Measurements from ENCODE around the gene UBE2L6.
A peak's percentile ranks its signal among the peaks of the same experiment; 100 is the strongest.
"Not testable (repeated sequence)": the region's sequence is repeated elsewhere in the genome, so short reads cannot be mapped to it uniquely, and the experiment has no call there.

The UBE2L6 gene

GRCh38 chr11:57566905-57567514 is 462 bp downstream of the UBE2L6 start:
- DNase-seq (ENCODE audit: low spot score), result peak; percentile 64

DNA sequence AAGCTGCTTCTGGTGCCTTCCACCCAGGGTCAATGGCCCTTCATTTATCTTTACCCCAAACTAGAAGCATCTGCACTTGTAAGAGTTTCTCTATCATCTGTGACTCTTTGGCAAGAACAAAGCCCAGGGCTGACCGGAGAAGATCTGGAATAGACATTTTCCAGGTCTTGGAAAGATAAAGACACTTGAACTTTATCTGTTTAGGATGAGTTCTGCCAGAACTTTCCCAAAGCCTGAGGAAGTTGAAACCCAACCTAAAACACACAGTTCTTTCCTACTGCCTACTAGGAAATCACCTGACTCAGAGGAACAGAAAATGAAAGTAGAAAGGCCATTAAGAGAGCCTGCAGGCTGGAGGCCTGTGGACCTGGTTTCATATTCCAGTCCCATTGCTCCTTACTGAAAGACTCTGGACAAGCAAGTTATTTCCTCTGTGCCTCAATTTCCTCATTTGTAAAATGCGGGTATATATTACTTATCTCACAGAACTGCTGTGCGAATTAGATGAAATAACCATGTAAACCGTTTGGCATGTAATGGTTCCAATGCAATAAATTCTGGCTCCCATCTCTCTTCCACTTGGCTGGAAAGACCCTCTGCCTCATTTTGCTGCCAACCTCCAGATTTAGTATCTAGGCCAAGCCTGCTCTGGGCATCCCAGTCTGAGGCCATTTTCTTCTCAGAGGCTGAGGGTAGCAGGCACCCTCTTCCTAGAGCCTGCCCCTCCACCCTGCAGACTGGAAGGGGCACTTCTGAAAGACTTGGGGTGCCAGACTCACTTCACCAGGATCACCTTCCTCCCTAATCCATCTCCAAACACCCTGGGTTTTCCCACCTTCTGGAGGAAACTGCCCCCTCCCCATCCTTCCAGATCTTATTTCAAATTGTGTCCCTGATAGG is 1.2 kb downstream of the UBE2L6 start:
- DNase-seq (ENCODE audit: low spot score), result peak; percentile 71

GRCh38 chr11:57562596-57562995 is 4.9 kb downstream of the UBE2L6 start:
- peak; percentile 25 for DNase-seq (ENCODE audit: low spot score)

DNA sequence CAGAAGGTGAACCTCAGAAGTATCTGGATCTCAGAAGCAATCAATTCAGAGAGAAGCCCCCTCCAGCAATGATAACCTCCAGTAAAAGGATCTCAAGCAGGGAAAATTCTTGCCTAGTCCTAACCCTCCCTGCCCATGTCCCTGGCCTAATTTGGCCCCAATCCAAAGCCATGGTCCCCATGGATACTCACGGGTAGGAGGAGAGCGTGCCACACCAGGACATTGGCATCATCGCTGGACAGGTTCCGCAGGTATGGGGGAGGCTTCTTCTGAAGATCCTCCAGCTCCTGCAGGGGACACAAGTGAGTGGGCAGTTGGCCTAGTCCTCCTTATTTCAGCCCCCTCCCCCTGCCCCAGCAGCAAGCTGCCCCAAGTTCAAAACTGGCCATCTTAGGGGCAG is 7.3 kb downstream of the UBE2L6 start:
- no peak for DNase-seq (ENCODE audit: low spot score)

GRCh38 chr11:57556041-57556440 is 11.4 kb downstream of the UBE2L6 start:
- DNase-seq (ENCODE audit: low spot score), result no peak

DNA sequence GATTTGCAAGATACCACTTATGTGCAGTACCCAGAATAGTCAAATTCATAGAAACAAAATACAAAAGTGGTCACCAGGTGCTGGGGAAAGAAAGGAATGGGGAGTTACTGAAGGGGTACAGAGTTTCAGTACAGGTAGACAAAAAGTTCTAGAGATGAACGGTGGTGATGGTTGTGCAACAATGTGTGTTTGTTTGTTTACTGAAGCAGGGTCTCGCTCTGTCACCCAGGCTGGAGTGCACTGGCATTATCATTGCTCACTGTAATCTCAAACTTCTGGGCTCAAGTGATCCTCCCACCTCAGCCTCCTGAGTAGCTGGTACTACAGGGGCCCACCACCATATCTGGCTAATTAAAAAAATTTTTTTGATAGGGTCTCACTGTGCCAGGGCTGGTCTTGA is 12.1 kb downstream of the UBE2L6 start:
- DNase-seq (ENCODE audit: low spot score), result no peak

DNA sequence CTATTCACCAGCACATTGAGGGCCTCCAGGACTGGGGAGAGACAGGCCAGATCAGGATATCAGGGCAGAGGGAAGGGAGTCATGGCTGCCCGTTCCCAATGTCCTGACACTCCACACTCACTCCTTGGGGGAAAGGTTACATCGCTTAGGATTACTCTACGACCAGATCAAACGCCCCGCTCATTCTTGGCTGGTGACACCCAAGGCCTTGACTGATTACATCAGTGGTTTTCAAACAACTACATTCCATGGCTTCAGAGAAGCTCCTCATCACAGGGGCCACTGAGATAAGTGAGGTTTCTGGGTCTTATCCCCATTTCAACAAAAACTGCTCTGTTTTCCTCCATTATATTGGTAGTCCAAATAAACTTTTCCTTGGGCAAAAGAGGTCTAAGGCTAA is 15.0 kb downstream of the UBE2L6 start:
- no peak for DNase-seq (ENCODE audit: low spot score)

GRCh38 chr11:57551941-57552340 is 15.5 kb downstream of the UBE2L6 start:
- DNase-seq (ENCODE audit: low spot score), result no peak

- DNase-seq (ENCODE audit: low spot score), result no peak
These were observed 17.5 kb downstream of the UBE2L6 start for GRCh38 chr11:57549983-57550382.

GRCh38 chr11:57547854-57548377 is 19.6 kb downstream of the UBE2L6 start:
- DNase-seq (ENCODE audit: low spot score), result no peak

- DNase-seq (ENCODE audit: low spot score), result no peak
These were observed 20.5 kb downstream of the UBE2L6 start for GRCh38 chr11:57546869-57547475.

DNA sequence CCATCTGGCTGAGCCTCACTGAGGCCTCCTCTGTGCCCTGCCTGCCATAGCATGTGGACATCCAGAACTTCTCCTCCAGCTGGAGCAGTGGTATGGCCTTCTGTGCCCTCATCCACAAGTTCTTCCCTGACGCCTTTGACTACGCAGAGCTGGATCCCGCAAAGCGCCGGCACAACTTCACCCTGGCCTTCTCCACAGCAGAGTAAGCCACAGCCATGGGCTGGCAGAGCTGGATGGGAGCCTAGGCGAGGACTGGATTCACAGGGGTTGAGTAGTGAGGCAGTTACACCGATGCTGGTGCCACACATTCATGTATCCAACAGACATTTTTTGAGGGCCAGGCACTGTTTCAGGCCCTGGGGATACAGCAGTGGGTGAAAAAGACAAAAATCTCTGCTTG is 21.0 kb downstream of the UBE2L6 start:
- DNase-seq (ENCODE audit: low spot score), result no peak

DNA sequence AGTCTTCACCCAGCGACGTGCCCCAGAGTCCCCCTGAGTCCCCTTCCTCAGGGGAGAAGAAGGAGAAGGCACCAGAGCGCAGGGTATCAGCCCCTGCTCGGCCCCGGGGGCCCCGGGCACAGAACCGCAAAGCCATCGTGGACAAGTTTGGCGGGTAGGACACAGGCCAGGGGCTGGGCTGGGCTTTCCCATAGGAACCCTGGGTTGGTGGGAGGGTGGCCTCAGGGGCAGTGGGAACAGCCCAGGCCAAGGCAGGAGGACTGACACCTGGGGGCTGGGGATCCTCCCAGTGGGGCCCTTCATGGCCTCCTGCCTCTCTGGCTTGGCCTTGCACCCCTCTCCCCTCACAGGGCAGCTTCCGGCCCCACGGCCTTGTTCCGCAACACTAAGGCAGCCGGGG is 21.6 kb downstream of the UBE2L6 start:
- DNase-seq (ENCODE audit: low spot score), result no peak

- no peak for DNase-seq (ENCODE audit: low spot score)
These were observed 22.9 kb downstream of the UBE2L6 start for GRCh38 chr11:57544566-57544965.

GRCh38 chr11:57543593-57543992 is 23.9 kb downstream of the UBE2L6 start:
- no peak for DNase-seq (ENCODE audit: low spot score)

DNA sequence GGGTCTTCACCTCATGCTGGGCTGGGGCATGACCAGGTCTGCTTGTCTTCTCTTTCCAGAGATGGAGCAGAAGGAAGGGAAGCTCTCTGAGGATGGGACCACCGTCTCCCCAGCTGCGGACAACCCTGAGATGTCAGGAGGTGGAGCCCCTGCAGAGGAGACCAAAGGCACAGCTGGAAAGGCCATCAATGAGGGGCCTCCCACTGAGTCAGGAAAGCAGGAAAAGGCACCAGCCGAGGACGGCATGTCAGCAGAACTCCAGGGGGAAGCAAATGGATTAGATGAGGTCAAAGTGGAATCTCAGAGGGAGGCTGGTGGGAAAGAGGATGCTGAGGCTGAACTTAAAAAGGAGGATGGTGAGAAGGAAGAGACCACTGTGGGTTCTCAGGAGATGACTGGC is 24.9 kb downstream of the UBE2L6 start:
- DNase-seq (ENCODE audit: low spot score), result no peak

GRCh38 chr11:57541169-57541568 is 26.3 kb downstream of the UBE2L6 start:
- DNase-seq (ENCODE audit: low spot score), result no peak

DNA sequence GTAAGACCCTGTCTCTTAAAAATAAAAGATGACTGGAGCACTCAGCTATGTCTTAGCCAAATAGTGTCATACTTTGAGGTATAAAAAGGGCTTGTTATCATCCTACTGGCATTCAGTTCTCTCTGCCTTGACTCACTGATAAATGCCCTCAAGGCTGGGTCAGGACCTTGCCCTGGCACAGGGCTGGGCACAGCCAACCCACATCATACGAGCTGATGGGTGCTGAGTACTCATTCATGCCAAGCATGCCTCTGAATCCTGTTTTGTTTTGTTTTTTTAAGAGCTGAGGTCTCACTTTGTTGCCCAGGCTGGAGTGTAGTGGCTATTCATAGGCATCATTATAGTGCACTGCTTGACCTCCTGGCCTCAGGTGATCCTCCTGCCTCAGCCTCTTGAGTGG is 28.1 kb downstream of the UBE2L6 start:
- peak; percentile 64 for DNase-seq (ENCODE audit: low spot score)

GRCh38 chr11:57536947-57537619 is 30.4 kb downstream of the UBE2L6 start, which contains the start of gene SMTNL1:
SMTNL1 (plus strand) TSS chr11:57537595; CDS start chr11:57542643, 5,048 bp downstream.
- DNase-seq (ENCODE audit: low spot score), result no peak

DNA sequence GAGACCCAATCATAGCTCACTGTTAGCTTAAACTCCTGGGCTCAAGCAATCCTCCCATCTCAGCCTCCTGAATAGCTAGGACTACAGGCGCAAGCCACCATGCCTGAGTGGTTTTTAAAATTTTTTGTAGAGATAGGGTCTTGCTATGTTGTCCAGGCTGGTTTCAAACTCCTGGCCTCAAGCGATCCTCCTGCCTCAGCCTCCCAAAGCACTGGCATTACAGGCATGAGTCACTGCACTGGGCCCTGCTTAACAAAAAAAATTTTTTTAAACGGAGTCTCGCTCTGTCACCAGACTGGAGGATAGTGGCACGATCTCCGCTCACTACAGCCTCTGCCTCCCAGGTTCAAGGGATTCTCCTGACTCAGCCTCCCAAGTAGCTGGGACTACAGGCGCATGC is 33.0 kb downstream of the UBE2L6 start:
- not testable (repeated sequence) for DNase-seq (ENCODE audit: low spot score)

DNA sequence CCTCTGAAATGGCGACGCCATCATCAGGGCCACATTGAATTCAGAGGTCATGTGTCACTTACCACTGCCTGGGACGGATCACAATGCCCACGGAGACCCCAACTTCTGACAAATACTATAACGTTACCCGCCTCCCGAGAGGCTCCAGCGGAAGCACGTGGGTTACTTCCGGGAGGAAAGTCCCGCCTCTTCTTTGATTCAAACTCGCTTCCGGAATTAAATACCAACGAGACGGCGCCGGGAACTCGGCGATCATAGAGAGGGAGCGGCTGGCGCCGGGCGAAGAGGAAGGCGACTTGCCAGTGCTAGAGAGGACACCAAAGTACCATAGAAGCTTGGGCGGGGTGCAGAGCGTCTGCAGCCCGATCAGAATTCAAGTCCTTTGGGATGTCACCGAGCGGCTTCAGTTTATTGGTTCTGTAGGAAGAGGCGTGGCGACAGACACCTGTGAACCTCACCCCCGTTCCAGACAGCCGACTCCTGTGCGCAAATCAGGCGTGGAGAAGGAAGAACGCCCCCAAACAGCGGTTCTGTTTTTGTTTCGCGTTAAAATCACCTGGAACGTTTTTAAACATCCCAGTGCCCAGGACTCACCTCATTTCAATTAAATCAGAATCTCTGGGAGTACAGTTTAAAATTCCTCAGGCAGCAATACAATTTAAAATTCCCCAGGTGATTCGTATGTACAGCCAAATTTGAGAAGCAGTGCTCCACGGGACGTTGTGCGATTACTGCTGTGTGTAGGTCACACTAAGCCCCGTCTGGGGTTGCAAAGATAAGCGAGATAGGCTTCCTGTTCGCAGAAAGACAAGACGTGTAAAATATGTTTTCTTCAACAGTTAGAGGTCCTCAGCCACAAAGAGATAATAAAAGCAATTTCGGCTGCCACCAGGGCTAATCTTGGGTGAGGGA is 36.6 kb downstream of the UBE2L6 start, which contains the start of gene TIMM10:
Gene TIMM10, minus strand, starts transcription at position 159 of the 912 bp plus-strand sequence. CDS start 565 bp downstream, outside the sequence.
- peak; percentile 95 for DNase-seq (ENCODE audit: low spot score)

All from hematopoietic multipotent progenitor cell treated with erythropoietin and hydrocortisone succinate and interleukin-3 and kit ligand, for 15 days (in vitro differentiated cells).